Liver (tissue), 3 donors: ENCODE data around the gene SYNGR1.

Source experiments
- ATF3 ChIP-seq: IDR thresholded peaks from 2 replicates; pipeline ENCODE4 v1.6.1; 2016; ENCODE audit warnings: antibody characterized with exemption
- CTCF ChIP-seq: fragments of 150-350 bp; IDR thresholded peaks from 2 replicates; pipeline ENCODE4 v1.5.1; 2017; ENCODE audit warnings: improper control_type of control experiment, low read depth, low read length; ENCODE audit not compliant: missing input control
- HNF4G ChIP-seq: IDR thresholded peaks from 2 replicates; pipeline ENCODE4 v1.6.1; 2016; ENCODE audit warnings: antibody characterized with exemption
- JUND ChIP-seq, 2 donors: IDR thresholded peaks; 2 replicates each; pipeline ENCODE4 v1.6.1; 2016; ENCODE audit warnings: antibody characterized with exemption in 2 of 2
- NR2F2 ChIP-seq: IDR thresholded peaks from 2 replicates; pipeline ENCODE4 v1.6.1; 2016; ENCODE audit warnings: antibody characterized with exemption
- RAD21 ChIP-seq, 2 donors: IDR thresholded peaks; 2 replicates each; pipeline ENCODE4 v1.6.1; 2016; ENCODE audit warnings: antibody characterized with exemption in 2 of 2, mild to moderate bottlenecking in 2 of 2
- REST ChIP-seq: IDR thresholded peaks from 2 replicates; pipeline ENCODE4 v1.6.1; 2016; ENCODE audit warnings: antibody characterized with exemption, mild to moderate bottlenecking
- SP1 ChIP-seq: IDR thresholded peaks from 2 replicates; pipeline ENCODE4 v1.6.1; 2018; ENCODE audit warnings: antibody characterized with exemption, mild to moderate bottlenecking
- TAF1 ChIP-seq: conservative IDR thresholded peaks from 2 replicates; pipeline ENCODE4 v1.6.1; 2016; ENCODE audit warnings: antibody characterized with exemption, mild to moderate bottlenecking
- YY1 ChIP-seq: IDR thresholded peaks from 2 replicates; pipeline ENCODE4 v1.6.1; 2016; ENCODE audit warnings: antibody characterized with exemption, mild to moderate bottlenecking
- TF ChIP-seq, protein P1 (sequence below): IDR thresholded peaks from 2 replicates; pipeline ENCODE4 v1.6.1; 2016; ENCODE audit warnings: antibody characterized with exemption
- donor health status: healthy.
- donor health status: healthy.

- TF ChIP-seq CTCF (no peak), JUND (IDR thresholded peaks at IDR 0.05) (no peak), NR2F2 (no peak), SP1 (no peak), ATF3 (no peak), HNF4G (no peak), TAF1 (no peak), YY1 (no peak), REST (no peak), RAD21 (IDR thresholded peaks at IDR 0.05) (no peak)
- TF ChIP-seq, protein P1, sequence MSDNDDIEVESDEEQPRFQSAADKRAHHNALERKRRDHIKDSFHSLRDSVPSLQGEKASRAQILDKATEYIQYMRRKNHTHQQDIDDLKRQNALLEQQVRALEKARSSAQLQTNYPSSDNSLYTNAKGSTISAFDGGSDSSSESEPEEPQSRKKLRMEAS, result no peak
Measured at GRCh38 chr22:39429186-39429585, 79.4 kb downstream of the SYNGR1 start.
